B cell (primary cell): ENCODE results near the gene SELENON.

Experiments
- CTCF ChIP-seq: fragments of 200-600 bp; IDR thresholded peaks from one replicate; pipeline ENCODE4 v1.8.0; 2022; ENCODE audit warnings: antibody characterized with exemption, mild to moderate bottlenecking
- EZH2 ChIP-seq: IDR thresholded peaks from 2 replicates; pipeline ENCODE4 v1.6.1; 2012; ENCODE audit warnings: borderline replicate concordance, low read depth, mild to moderate bottlenecking, moderate library complexity, low read length; ENCODE audit not compliant: insufficient read depth, poor library complexity, severe bottlenecking

DNA sequence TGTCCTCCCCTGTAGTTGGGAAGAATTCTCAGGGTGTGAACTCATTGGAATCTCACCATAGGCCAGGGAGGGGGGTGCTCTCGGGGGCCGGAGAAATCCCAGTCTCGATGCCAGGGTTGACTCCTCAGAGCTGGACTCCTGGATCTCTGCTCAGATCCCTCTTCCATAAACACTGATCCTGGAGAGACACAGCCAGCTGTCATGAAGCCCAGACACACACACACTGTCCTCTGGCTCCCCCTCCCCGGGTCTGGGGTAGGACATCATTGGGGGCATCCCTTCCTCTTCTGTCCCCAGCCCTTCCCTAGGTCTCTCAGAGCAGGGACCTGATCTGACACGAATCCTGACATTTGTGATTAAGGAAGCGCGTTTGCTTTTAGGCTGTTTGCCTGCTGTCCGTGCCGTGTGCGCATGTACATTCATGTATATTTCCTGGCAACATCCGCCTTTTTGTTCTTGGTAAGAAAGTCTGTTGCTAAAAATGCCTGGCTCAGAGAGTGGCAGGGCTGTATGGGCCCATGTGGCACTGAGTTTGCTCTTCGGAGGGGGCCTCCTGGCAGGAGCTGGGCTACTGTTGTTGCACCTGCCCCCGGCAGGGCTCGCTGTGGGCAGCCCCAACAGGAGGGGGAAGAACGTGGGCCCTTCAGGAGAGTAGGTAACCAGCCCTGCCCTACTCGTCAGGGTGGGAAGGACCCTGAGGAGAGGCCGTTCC lies 45.4 kb upstream of the SELENON start:
- TF ChIP-seq CTCF, result no peak
- no peak for TF ChIP-seq EZH2
